Mesendoderm (in vitro differentiated cells): ENCODE measurements around the gene CPPED1.

Experiments
- DNase-seq: peaks from one replicate; pipeline ENCODE4 v3.0.0; 2013
- H2AK5ac ChIP-seq: 2 replicates; pipeline ENCODE4 v1.6.1; 2013; ENCODE audit warnings: low read length, inconsistent platforms
- H2BK120ac ChIP-seq: 2 replicates; pipeline ENCODE4 v1.6.1; 2013; ENCODE audit warnings: low read depth, mild to moderate bottlenecking, low read length, moderate library complexity, mixed read lengths
- H2BK15ac ChIP-seq: replicated peaks from 2 replicates; pipeline ENCODE4 v1.6.1; 2013; ENCODE audit warnings: low read depth, mild to moderate bottlenecking, moderate library complexity
- H2BK5ac ChIP-seq: 2 replicates; pipeline ENCODE4 v1.6.1; 2013; ENCODE audit warnings: low read length, inconsistent platforms
- H3K18ac ChIP-seq: 2 replicates; pipeline ENCODE4 v1.6.1; 2013; ENCODE audit warnings: mild to moderate bottlenecking, low read length, mixed read lengths
- H3K23ac ChIP-seq: one replicate; pipeline ENCODE4 v1.6.1; 2013; ENCODE audit warnings: low read length
- H3K27ac ChIP-seq: 2 replicates; pipeline ENCODE4 v1.5.1; 2013; ENCODE audit warnings: low read depth, mild to moderate bottlenecking, inconsistent platforms, low read length, moderate library complexity
- H3K27me3 ChIP-seq: 2 replicates; pipeline ENCODE4 v1.6.1; 2013; ENCODE audit warnings: low read length, control low read depth, mild to moderate bottlenecking, inconsistent platforms; ENCODE audit not compliant: insufficient read depth, poor library complexity
- H3K36me3 ChIP-seq: 2 replicates; pipeline ENCODE4 v1.6.1; 2013; ENCODE audit warnings: low read length, inconsistent platforms; ENCODE audit not compliant: control insufficient read depth, insufficient read depth
- H3K4ac ChIP-seq: one replicate; pipeline ENCODE4 v1.6.1; 2013; ENCODE audit warnings: low read depth, mild to moderate bottlenecking, low read length, moderate library complexity
- H3K4me1 ChIP-seq: 2 replicates; pipeline ENCODE4 v1.6.1; 2013; ENCODE audit warnings: low read depth, low read length, inconsistent platforms; ENCODE audit not compliant: control insufficient read depth
- H3K4me2 ChIP-seq: 2 replicates; pipeline ENCODE4 v1.6.1; 2013; ENCODE audit warnings: low read length
- H3K4me3 ChIP-seq: 2 replicates; pipeline ENCODE4 v1.5.1; 2013; ENCODE audit warnings: mild to moderate bottlenecking, low read length
- H3K56ac ChIP-seq: one replicate; pipeline ENCODE4 v1.6.1; 2013; ENCODE audit warnings: low read length
- H3K79me1 ChIP-seq: 2 replicates; pipeline ENCODE4 v1.6.1; 2013; ENCODE audit warnings: low read length, inconsistent platforms
- H3K79me2 ChIP-seq: 2 replicates; pipeline ENCODE4 v1.6.1; 2013; ENCODE audit warnings: mild to moderate bottlenecking, low read length; ENCODE audit not compliant: control insufficient read depth, insufficient read depth
- H3K9ac ChIP-seq: 2 replicates; pipeline ENCODE4 v1.6.1; 2013; ENCODE audit warnings: low read length, inconsistent platforms
- H4K5ac ChIP-seq: one replicate; pipeline ENCODE4 v1.6.1; 2013; ENCODE audit warnings: low read length
- H4K8ac ChIP-seq: one replicate; pipeline ENCODE4 v1.6.1; 2013; ENCODE audit warnings: low read depth, mild to moderate bottlenecking, control low read depth, low read length, moderate library complexity
- WGBS: extraction: QIAGEN DNeasy Blood & Tissue Kit; methylation state at CpG from one replicate; pipeline ENCODE4 v1.1.7; 2013; ENCODE audit warnings: low lambda C conversion rate, missing lambda C conversion rate; ENCODE audit not compliant: insufficient coverage; ENCODE audit errors: extremely low coverage; 5-methylcytosine and 5-hydroxymethylcytosine counted together

The CPPED1 gene

DNA sequence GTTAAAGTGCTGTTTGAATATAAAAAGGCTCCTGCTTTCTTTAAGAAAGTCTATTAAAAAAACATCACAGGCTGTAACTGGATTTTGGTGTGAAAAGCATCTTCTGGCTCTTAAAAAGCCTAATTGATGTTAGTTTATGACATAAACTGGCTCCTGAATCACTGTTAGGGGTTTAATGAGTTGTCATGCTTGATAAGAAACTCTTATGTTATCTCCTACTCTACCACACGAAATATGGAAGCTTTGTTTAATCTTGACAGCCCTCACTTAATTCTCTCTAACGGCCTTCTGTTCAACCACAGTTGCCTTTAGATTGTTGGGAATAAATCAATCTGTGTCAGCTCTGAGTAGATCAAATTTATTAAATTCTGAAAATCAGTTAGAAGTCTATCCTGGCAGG is 51.5 kb downstream of the CPPED1 start:
- Histone ChIP-seq H3K27ac (no peak overlapping the region), H3K9ac (no peak overlapping the region), H3K23ac (no peak overlapping the region), H4K8ac (no peak overlapping the region), H4K5ac (no peak overlapping the region), H3K4me2 (no peak overlapping the region), H3K56ac (no peak overlapping the region), H3K4me1 (no peaks in the 10 kb centered on the region), H3K36me3 (no peaks in the 10 kb centered on the region), H3K79me2 (no peaks in the 10 kb centered on the region), H2BK5ac (no peak overlapping the region), H3K4me3 (no peak overlapping the region), H2BK120ac (no peak overlapping the region), H3K18ac (no peak overlapping the region), H3K4ac (no peak overlapping the region), H3K27me3 (no peaks in the 10 kb centered on the region), H3K79me1 (no peaks in the 10 kb centered on the region), H2BK15ac (no peak overlapping the region), H2AK5ac (no peak overlapping the region)
- WGBS, result no CpG with 5 or more reads among the region's 2 CpGs
- DNase-seq, result peak; percentile 21

DNA sequence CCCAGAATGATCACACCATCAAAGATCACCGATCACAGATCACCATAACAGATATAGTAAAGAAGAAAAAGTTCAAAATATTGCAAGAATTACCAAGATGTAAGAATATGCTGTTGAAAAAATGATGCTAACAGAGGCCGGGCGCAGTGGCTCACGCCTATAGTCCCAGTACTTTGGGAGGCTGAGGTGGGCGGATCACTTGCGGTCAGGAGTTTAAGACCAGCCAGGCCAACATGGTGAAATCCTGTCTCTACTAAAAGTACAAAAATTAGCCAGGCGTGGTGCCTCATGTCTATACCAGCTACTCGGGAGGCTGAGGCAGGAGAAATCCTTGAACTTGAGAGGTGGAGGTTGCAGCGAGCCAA is 53.2 kb downstream of the CPPED1 start:
- H3K27ac ChIP-seq, result no peak overlapping the region
- no peak overlapping the region for H3K18ac ChIP-seq
- no peak overlapping the region for H2BK120ac ChIP-seq
- no peak overlapping the region for H2BK5ac ChIP-seq
- no peak overlapping the region for H4K5ac ChIP-seq
- H3K79me2 ChIP-seq, result no peaks in the 10 kb centered on the region
- no peak for DNase-seq
- no peaks in the 10 kb centered on the region for H3K27me3 ChIP-seq
- no peak overlapping the region for H3K4me3 ChIP-seq
- no peak overlapping the region for H2BK15ac ChIP-seq
- no peak overlapping the region for H4K8ac ChIP-seq
- H3K56ac ChIP-seq, result no peak overlapping the region
- no peak overlapping the region for H3K4ac ChIP-seq
- H3K4me2 ChIP-seq, result no peak overlapping the region
- H3K79me1 ChIP-seq, result no peaks in the 10 kb centered on the region
- H3K23ac ChIP-seq, result no peak overlapping the region
- no CpG with 5 or more reads among the region's 9 CpGs for WGBS
- no peaks in the 10 kb centered on the region for H3K4me1 ChIP-seq
- no peak overlapping the region for H3K9ac ChIP-seq
- H2AK5ac ChIP-seq, result no peak overlapping the region
- H3K36me3 ChIP-seq, result no peaks in the 10 kb centered on the region

- WGBS, result no CpG with 5 or more reads among the region's 2 CpGs
Observed at GRCh38 chr16:12749076-12749475, 54.6 kb downstream of the CPPED1 start.

DNA sequence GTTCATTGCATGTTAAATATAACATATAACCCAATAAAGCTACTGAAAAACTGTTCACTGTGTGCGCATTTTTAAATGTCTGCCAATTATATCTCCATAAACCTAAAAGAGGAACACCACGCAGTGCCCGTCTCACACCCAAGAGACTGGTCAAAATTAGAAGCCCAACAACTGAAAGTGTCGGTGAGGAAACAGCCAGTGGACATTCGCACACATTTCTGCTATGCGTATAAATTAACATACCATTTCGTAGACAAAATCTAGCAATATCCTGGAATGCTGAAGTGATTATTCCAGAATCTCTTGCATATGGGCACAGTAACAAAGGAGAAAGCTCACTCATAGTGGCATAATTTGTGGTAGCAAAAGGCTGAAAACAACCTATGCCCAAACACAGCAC is 55.9 kb downstream of the CPPED1 start:
- H3K9ac ChIP-seq, result no peak overlapping the region
- WGBS, result no CpG with 5 or more reads among the region's 7 CpGs
- no peak overlapping the region for H3K4me2 ChIP-seq
- H3K4me1 ChIP-seq, result no peaks in the 10 kb centered on the region
- H3K79me2 ChIP-seq, result no peaks in the 10 kb centered on the region
- no peaks in the 10 kb centered on the region for H3K79me1 ChIP-seq
- H2BK120ac ChIP-seq, result no peak overlapping the region
- H3K27me3 ChIP-seq, result no peaks in the 10 kb centered on the region
- H3K27ac ChIP-seq, result no peak overlapping the region
- no peak overlapping the region for H3K18ac ChIP-seq
- H2BK15ac ChIP-seq, result no peak overlapping the region
- no peak overlapping the region for H2BK5ac ChIP-seq
- no peak overlapping the region for H3K56ac ChIP-seq
- no peak overlapping the region for H3K23ac ChIP-seq
- no peak overlapping the region for H3K4me3 ChIP-seq
- no peak for DNase-seq
- H4K5ac ChIP-seq, result no peak overlapping the region
- H3K36me3 ChIP-seq, result no peaks in the 10 kb centered on the region
- no peak overlapping the region for H2AK5ac ChIP-seq
- H4K8ac ChIP-seq, result no peak overlapping the region
- no peak overlapping the region for H3K4ac ChIP-seq

More at GRCh38 chr16:12749076-12749475, 54.6 kb downstream of the CPPED1 start:
- H2BK15ac ChIP-seq, result no peak overlapping the region
- no peak overlapping the region for H3K4me2 ChIP-seq
- no peak overlapping the region for H3K4ac ChIP-seq
- no peak overlapping the region for H3K18ac ChIP-seq
- H3K27me3 ChIP-seq, result no peaks in the 10 kb centered on the region
- H3K36me3 ChIP-seq, result no peaks in the 10 kb centered on the region
- no peak overlapping the region for H3K9ac ChIP-seq
- H2AK5ac ChIP-seq, result no peak overlapping the region
- no peaks in the 10 kb centered on the region for H3K79me1 ChIP-seq
- H3K4me1 ChIP-seq, result no peaks in the 10 kb centered on the region
- H3K79me2 ChIP-seq, result no peaks in the 10 kb centered on the region
- H3K23ac ChIP-seq, result no peak overlapping the region
- H3K56ac ChIP-seq, result no peak overlapping the region
- DNase-seq, result no peak
- no peak overlapping the region for H2BK120ac ChIP-seq
- H3K27ac ChIP-seq, result no peak overlapping the region
- no peak overlapping the region for H4K5ac ChIP-seq
- no peak overlapping the region for H2BK5ac ChIP-seq
- no peak overlapping the region for H4K8ac ChIP-seq
- no peak overlapping the region for H3K4me3 ChIP-seq

- H3K4me3 ChIP-seq, result no peak overlapping the region
- no peak overlapping the region for H2BK5ac ChIP-seq
- no peaks in the 10 kb centered on the region for H3K27me3 ChIP-seq
- H2BK15ac ChIP-seq, result no peak overlapping the region
- DNase-seq, result no peak
- H3K4ac ChIP-seq, result no peak overlapping the region
- no peak overlapping the region for H3K27ac ChIP-seq
- no peaks in the 10 kb centered on the region for H3K4me1 ChIP-seq
- H4K8ac ChIP-seq, result no peak overlapping the region
- no peak overlapping the region for H3K18ac ChIP-seq
- no peak overlapping the region for H2BK120ac ChIP-seq
- no peak overlapping the region for H3K23ac ChIP-seq
- H3K79me2 ChIP-seq, result no peaks in the 10 kb centered on the region
- no peak overlapping the region for H3K9ac ChIP-seq
- no peak overlapping the region for H3K4me2 ChIP-seq
- H3K56ac ChIP-seq, result no peak overlapping the region
- no peaks in the 10 kb centered on the region for H3K79me1 ChIP-seq
- no CpG with 5 or more reads among the region's 2 CpGs for WGBS
- no peaks in the 10 kb centered on the region for H3K36me3 ChIP-seq
- H2AK5ac ChIP-seq, result no peak overlapping the region
- no peak overlapping the region for H4K5ac ChIP-seq
Observed at GRCh38 chr16:12747261-12747660, 56.4 kb downstream of the CPPED1 start.

DNA sequence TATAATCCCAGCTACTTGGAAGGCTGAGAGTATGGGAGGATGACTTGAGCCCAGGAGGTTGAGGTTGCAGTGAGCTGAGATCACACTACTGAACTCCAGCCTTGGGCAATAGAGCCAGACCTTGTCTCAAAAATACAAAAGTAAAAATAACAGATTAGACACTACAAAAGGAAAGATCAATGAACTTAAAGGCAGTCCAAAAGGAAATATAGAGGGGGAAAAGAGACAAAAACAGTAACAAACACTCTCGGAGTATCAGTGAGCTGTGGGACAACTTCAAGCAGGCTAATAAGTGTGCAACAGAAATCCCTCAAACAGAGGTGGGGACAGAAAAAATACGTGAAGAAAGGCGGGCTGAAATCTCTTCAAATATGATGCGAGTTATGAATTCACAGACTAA is 58.8 kb downstream of the CPPED1 start:
- Histone ChIP-seq H3K79me1 (no peaks in the 10 kb centered on the region), H3K56ac (no peak overlapping the region), H3K36me3 (no peaks in the 10 kb centered on the region), H2BK120ac (no peak overlapping the region), H3K79me2 (no peaks in the 10 kb centered on the region), H2BK5ac (no peak overlapping the region), H3K4me3 (no peak overlapping the region), H3K4me2 (no peak overlapping the region), H3K27ac (no peak overlapping the region), H4K5ac (no peak overlapping the region), H3K4me1 (no peaks in the 10 kb centered on the region), H3K4ac (no peak overlapping the region), H3K9ac (no peak overlapping the region), H4K8ac (no peak overlapping the region), H3K27me3 (no peaks in the 10 kb centered on the region), H2BK15ac (no peak overlapping the region), H3K18ac (no peak overlapping the region), H2AK5ac (no peak overlapping the region), H3K23ac (no peak overlapping the region)
- no CpG with 5 or more reads among the region's 4 CpGs for WGBS
- no peak for DNase-seq
